Measurements from ENCODE around the gene TTC34. TPM values are rescaled to one million over a fixed set of nuclear protein-coding genes. Genes with fewer than 3 reads are reported as not detected.

The TTC34 gene
- total RNA-seq, 4 donors from 2014 or later = 0.84 to 1.2 (median 1.0) TPM

DNA sequence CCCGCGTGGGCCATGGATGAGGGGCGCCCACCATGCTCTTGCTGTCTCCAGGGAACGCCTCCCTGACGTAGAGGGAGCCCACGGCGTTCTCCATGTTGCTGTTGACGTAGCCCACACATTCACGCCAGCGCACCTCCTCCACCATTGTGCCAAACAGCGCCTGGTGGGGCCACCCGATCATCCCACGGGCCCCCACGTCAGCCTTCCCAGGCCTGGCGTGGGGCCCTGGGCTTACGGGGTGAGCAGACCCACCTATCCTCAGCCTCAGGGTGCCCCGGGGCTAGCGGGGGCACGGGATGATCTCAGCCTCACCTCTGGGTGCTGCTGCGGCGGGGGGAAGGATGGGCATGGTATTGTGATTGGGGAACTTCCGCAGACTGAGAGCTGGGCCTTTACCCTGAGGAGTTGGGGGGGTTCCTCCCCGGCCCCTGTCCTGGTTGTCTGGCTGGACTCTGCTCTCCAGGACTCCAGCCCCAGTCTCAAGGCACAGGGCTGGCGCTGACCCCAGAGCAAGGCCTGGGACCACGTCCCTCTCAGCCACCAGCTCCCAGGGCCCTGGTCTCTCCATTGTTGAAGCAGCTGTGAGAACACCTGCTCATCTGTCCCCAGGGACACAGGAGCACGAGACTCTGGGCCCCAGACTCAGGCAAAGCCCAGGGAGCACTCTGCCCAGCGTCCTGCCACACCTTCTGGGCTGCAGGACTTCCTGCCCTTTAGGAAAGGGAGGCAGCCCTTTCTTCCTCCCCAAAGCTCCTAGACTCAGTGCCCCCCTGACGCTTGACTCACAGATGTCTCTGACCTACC, 204.8 kb downstream of the TTC34 start:
- Histone ChIP-seq H3K9me3 (peaks cover 0 to 40% (median 3%) of the 10 kb centered on the region in 4 donors), H3K4me3 (no peak overlapping the region), H3K4me1 (peaks cover 0 to 14% (median 0%) of the 10 kb centered on the region in 4 donors), H3K36me3 (no peaks in the 10 kb centered on the region), H3K27me3 (peaks cover 0 to 14% of the 10 kb centered on the region in 2 donors), H3K27ac (no peak overlapping the region)
- 84% methylated on average over 21 to 25 of the region's 28 CpGs for WGBS, 2 donors
- no peak for TF ChIP-seq POLR2A (IDR thresholded peaks at IDR 0.05)
- no peak for TF ChIP-seq EP300 (IDR thresholded peaks at IDR 0.05)
- TF ChIP-seq, protein P1, sequence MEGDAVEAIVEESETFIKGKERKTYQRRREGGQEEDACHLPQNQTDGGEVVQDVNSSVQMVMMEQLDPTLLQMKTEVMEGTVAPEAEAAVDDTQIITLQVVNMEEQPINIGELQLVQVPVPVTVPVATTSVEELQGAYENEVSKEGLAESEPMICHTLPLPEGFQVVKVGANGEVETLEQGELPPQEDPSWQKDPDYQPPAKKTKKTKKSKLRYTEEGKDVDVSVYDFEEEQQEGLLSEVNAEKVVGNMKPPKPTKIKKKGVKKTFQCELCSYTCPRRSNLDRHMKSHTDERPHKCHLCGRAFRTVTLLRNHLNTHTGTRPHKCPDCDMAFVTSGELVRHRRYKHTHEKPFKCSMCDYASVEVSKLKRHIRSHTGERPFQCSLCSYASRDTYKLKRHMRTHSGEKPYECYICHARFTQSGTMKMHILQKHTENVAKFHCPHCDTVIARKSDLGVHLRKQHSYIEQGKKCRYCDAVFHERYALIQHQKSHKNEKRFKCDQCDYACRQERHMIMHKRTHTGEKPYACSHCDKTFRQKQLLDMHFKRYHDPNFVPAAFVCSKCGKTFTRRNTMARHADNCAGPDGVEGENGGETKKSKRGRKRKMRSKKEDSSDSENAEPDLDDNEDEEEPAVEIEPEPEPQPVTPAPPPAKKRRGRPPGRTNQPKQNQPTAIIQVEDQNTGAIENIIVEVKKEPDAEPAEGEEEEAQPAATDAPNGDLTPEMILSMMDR (IDR thresholded peaks at IDR 0.05) = no peak
- no peak for DNase-seq (ENCODE audit: low spot score in 2 of 2)

- Histone ChIP-seq H3K27ac (no peak overlapping the region), H3K4me3 (no peak overlapping the region), H3K4me1 (peaks cover 0 to 14% (median 0%) of the 10 kb centered on the region in 4 donors), H3K9me3 (peaks cover 0 to 33% (median 3%) of the 10 kb centered on the region in 4 donors), H3K36me3 (no peaks in the 10 kb centered on the region), H3K27me3 (peaks cover 0 to 14% of the 10 kb centered on the region in 2 donors)
- 83 to 86% methylated on average over 23 to 29 of the region's 31 CpGs for WGBS, 2 donors
- TF ChIP-seq EP300 (IDR thresholded peaks at IDR 0.05) = no peak
- TF ChIP-seq, protein P1 (IDR thresholded peaks at IDR 0.05) = no peak
- no peak for TF ChIP-seq POLR2A (IDR thresholded peaks at IDR 0.05)
- DNase-seq (ENCODE audit: low spot score in 2 of 2) = no peak
Measured at GRCh38 chr1:2595812-2596529, 205.5 kb downstream of the TTC34 start.

DNA sequence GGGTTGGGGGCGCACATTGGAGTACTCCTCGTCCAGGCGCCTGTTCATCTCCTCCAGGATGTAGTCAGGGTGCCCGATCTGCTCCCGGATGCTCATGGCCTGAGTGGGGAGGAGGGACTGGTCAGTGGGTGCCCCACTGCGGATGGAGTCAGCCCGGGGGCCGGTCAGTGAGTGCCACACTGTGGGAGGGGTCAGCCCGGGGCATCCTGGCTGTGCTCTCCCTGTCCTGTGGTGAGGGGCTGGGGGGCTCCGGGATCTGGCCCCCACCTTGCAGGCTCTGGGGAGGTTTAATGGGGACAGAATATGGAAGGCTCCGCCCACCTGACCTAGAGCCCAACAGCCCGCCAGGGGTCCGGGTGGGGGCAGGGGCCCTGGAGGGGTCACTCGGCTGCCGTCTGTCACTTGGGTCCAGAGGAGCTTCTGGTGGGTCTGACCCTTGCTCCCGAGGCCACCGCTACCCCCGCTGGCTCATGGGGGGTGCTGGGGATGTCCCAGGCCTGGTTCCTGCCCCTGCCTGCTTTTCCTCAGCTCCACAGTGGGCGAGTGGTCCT, 206.2 kb downstream of the TTC34 start:
- no peak overlapping the region for H3K4me3 ChIP-seq
- peaks cover 0 to 6% (median 0%) of the 10 kb centered on the region in 3 donors for H3K36me3 ChIP-seq
- TF ChIP-seq POLR2A (IDR thresholded peaks at IDR 0.05) (no peak), EP300 (IDR thresholded peaks at IDR 0.05) (no peak)
- TF ChIP-seq, protein P1 (IDR thresholded peaks at IDR 0.05) = no peak
- 82 to 87% methylated on average over 7 to 10 of the region's 19 CpGs for WGBS, 2 donors
- peaks cover 0 to 29% (median 3%) of the 10 kb centered on the region in 4 donors for H3K9me3 ChIP-seq
- H3K27me3 ChIP-seq = peaks cover 0 to 14% of the 10 kb centered on the region in 2 donors
- peaks cover 0 to 14% (median 0%) of the 10 kb centered on the region in 4 donors for H3K4me1 ChIP-seq
- no peak overlapping the region for H3K27ac ChIP-seq
- DNase-seq (ENCODE audit: low spot score in 2 of 2) = no peak

DNA sequence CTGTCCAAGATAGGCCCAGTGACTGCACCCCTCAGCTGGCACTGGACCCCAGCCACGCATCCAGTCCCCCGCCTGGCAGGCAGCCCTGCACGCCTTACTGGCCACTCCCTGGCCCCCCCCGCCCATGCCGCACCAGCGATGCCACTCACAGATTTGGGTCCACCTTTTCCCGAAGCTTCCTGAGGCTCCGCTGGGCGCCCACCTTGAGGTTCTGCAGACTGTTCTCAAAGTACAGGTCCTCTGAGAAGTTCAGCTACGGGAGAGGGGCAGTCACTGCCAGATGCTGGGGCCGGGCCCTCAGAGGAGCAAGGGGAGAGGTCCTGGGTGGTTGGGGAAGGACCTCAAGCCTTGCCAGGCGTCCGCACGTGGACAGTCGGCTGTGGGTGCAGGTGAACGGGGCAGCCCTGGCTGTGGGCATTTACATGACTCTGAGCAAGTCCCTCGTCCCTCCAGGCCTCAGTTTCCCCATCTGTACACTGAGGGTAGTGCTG, 206.8 kb downstream of the TTC34 start:
- peaks cover 0 to 14% of the 10 kb centered on the region in 2 donors for H3K27me3 ChIP-seq
- DNase-seq (ENCODE audit: low spot score in 2 of 2) = no peak
- no peak for TF ChIP-seq EP300 (IDR thresholded peaks at IDR 0.05)
- TF ChIP-seq, protein P1 (IDR thresholded peaks at IDR 0.05) = no peak
- no peak for TF ChIP-seq POLR2A (IDR thresholded peaks at IDR 0.05)
- H3K4me3 ChIP-seq = no peak overlapping the region
- peaks cover 0 to 13% (median 0%) of the 10 kb centered on the region in 3 donors for H3K36me3 ChIP-seq
- H3K9me3 ChIP-seq = peaks cover 0 to 23% (median 3%) of the 10 kb centered on the region in 4 donors
- no peak overlapping the region for H3K27ac ChIP-seq
- H3K4me1 ChIP-seq = peaks cover 0 to 14% (median 0%) of the 10 kb centered on the region in 4 donors
- 74 to 95% methylated on average over 7 to 11 of the region's 17 CpGs for WGBS, 2 donors
